Esophagus squamous epithelium (tissue), 5 donors: ENCODE data around the gene CNTNAP2. TPM values are rescaled to one million over a fixed set of nuclear protein-coding genes. Genes with fewer than 3 reads are reported as not detected.

ENCODE experiments used
- DNase-seq: peaks from one replicate; lab custom pipeline; 2025; lab: John Stamatoyannopoulos, UW
- H3K27ac ChIP-seq, 4 donors: fragments of 200-600 bp; sonication (generic); one replicate each; pipeline ENCODE4 v1.5.1; 2016 to 2019; ENCODE audit warnings: mild to moderate bottlenecking in 1 of 4
- H3K27me3 ChIP-seq, 4 donors: fragments of 200-600 bp; sonication (generic); 1 replicate in 3 of 4; 2 replicates in 1 of 4; pipeline versions ENCODE4 v1.5.1 to v1.6.0; 2017 to 2021; ENCODE audit warnings: antibody characterized with exemption in 1 of 4
- H3K36me3 ChIP-seq, 3 donors: fragments of 200-600 bp; sonication (generic); one replicate each; pipeline ENCODE4 v1.5.1; 2016 to 2019
- H3K4me1 ChIP-seq, 3 donors: fragments of 200-600 bp; sonication (generic); one replicate each; pipeline ENCODE4 v1.5.1; 2017 to 2019
- H3K4me3 ChIP-seq, 4 donors: fragments of 200-600 bp; sonication (generic); 1 replicate in 3 of 4; 2 replicates in 1 of 4; pipeline ENCODE4 v1.5.1; 2016 to 2019; ENCODE audit warnings: mild to moderate bottlenecking in 2 of 4, moderate library complexity in 1 of 4
- H3K9me3 ChIP-seq, 3 donors: fragments of 200-600 bp; sonication (generic); one replicate each; pipeline ENCODE4 v1.5.1; 2016 to 2019
- POLR2A ChIP-seq, 4 donors: fragments of 450-650 bp; IDR thresholded peaks; one replicate each; pipeline ENCODE4 v1.6.1; 2017; ENCODE audit warnings: antibody characterized with exemption in 4 of 4, mild to moderate bottlenecking in 4 of 4, moderate library complexity in 3 of 4
- WGBS, 2 donors: methylation state at CpG; one replicate each; pipeline ENCODE4 v1.1.5; 2018; 5-methylcytosine and 5-hydroxymethylcytosine counted together
- intact Hi-C: fragments of 100-400 bp; cut with DNase I; formaldehyde crosslinking; loops from one replicate; pipeline ENCODE4 v1.15.0; 2022
- total RNA-seq, 4 donors: library from RNA; depleted of rRNA; stranded (reverse); fragments of >200 nt; gene quantifications; one replicate each; pipeline ENCODE4 v1.1.0, GENCODE V29; 2016
- TF ChIP-seq, protein P1 (sequence below), 6 experiments: fragments of 450-650 bp in 4 of 6; fragments of 200-600 bp in 2 of 6; sonication (generic) in 2 of 6; IDR thresholded peaks; one replicate each; pipeline ENCODE4 v1.5.1; 2016 to 2019; ENCODE audit warnings: antibody characterized with exemption in 6 of 6, mild to moderate bottlenecking in 4 of 6, moderate library complexity in 4 of 6
- donor health status: DM: yes; HTN: yes; CAD: no.

The CNTNAP2 gene
- total RNA-seq, 4 donors from 2014 or later, result 0.95 to 2.3 (median 1.2) TPM

DNA sequence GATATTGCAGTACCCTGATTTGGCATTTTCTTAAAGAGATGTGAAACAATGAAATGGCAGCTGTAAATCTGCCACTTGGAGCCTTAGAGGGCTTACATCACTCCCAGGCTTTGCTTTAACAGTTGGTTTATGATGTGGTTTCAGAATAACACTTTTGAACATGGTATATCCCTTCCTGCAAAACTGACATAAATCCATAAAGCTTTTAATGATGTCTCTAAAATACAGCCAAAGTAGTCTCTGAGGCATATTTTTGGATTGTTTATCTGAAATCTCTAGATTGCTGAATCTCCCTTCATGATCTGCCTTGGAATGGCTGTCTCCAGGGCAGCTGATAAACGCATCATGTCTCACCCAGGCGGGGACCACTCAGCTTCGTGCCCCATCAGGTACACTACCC lies 2096.1 kb downstream of the CNTNAP2 start:
- no peaks in the 10 kb centered on the region for H3K9me3 ChIP-seq
- H3K27me3 ChIP-seq, result no peaks in the 10 kb centered on the region
- WGBS, 2 donors, result 75 to 85% methylated on average over 3 of the region's 3 CpGs
- peaks cover 0 to 12% (median 4%) of the 10 kb centered on the region in 3 donors for H3K4me1 ChIP-seq
- no peak for TF ChIP-seq POLR2A (IDR thresholded peaks at IDR 0.05)
- TF ChIP-seq, protein P1, sequence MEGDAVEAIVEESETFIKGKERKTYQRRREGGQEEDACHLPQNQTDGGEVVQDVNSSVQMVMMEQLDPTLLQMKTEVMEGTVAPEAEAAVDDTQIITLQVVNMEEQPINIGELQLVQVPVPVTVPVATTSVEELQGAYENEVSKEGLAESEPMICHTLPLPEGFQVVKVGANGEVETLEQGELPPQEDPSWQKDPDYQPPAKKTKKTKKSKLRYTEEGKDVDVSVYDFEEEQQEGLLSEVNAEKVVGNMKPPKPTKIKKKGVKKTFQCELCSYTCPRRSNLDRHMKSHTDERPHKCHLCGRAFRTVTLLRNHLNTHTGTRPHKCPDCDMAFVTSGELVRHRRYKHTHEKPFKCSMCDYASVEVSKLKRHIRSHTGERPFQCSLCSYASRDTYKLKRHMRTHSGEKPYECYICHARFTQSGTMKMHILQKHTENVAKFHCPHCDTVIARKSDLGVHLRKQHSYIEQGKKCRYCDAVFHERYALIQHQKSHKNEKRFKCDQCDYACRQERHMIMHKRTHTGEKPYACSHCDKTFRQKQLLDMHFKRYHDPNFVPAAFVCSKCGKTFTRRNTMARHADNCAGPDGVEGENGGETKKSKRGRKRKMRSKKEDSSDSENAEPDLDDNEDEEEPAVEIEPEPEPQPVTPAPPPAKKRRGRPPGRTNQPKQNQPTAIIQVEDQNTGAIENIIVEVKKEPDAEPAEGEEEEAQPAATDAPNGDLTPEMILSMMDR (IDR thresholded peaks at IDR 0.05), result no peak
- no peak for DNase-seq
- no peak overlapping the region for H3K4me3 ChIP-seq
- no peaks in the 10 kb centered on the region for H3K36me3 ChIP-seq
- intact Hi-C loops, result no loop called here
- H3K27ac ChIP-seq, result no peak overlapping the region

DNA sequence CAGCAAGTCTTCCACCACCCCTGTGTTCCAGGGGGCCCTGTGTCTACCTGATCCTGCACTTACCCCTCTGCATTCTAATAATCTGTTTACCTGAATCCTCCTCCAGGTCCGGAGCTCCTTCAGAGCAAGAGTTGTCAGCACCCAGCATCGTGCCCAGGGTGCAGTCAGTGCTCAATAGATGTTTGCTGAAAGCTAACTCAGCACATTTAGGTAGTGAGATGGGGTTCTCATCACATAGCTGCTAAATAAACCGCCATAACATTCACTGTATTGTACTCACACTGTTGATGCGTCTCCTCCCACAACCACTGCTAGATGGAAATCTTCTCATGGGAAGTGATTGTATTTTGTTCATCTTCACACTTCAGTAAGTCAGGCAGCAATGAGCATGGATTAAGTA lies 2097.5 kb downstream of the CNTNAP2 start:
- H3K27me3 ChIP-seq, result no peaks in the 10 kb centered on the region
- H3K36me3 ChIP-seq, result no peaks in the 10 kb centered on the region
- intact Hi-C loops, result no loop called here

DNA sequence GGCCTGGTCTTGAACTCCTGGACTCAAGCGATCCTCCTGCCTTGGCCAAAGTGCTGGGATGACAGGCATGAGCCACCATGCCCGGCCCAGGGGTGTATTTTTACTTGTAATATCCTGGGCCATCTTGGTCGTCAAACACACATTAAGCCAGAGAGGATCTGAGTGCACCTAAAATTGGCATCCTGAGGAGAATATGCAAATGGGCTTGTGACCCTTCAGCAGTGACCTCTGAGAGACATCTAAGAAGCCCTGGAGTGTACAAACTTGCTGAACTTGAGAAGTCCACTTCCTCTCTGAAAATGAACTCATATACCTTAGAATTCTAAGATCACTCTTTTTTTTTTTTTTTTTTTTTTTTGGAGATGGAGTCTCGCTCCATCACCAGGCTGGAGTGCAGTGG lies 2102.0 kb downstream of the CNTNAP2 start:
- Histone ChIP-seq H3K27ac (no peak overlapping the region), H3K36me3 (no peaks in the 10 kb centered on the region), H3K4me3 (no peak overlapping the region), H3K9me3 (no peaks in the 10 kb centered on the region), H3K27me3 (no peaks in the 10 kb centered on the region), H3K4me1 (no peaks in the 10 kb centered on the region)
- DNase-seq, result no peak
- TF ChIP-seq, protein P1 (IDR thresholded peaks at IDR 0.05), result no peak
- TF ChIP-seq POLR2A (IDR thresholded peaks at IDR 0.05), result no peak
- 83% methylated on average over 1 to 2 of the region's 4 CpGs for WGBS, 2 donors
- intact Hi-C loops, result no loop called here

More for the DNA sequence above, 2097.5 kb downstream of the CNTNAP2 start:
- TF ChIP-seq POLR2A (IDR thresholded peaks at IDR 0.05), result no peak
- TF ChIP-seq, protein P1 (IDR thresholded peaks at IDR 0.05), result no peak
- Histone ChIP-seq H3K4me1 (peaks cover 0 to 12% (median 4%) of the 10 kb centered on the region in 3 donors), H3K27ac (no peak overlapping the region), H3K9me3 (no peaks in the 10 kb centered on the region), H3K4me3 (no peak overlapping the region)
- 69 to 81% methylated on average over 3 to 4 of the region's 4 CpGs for WGBS, 2 donors
- no peak for DNase-seq

DNA sequence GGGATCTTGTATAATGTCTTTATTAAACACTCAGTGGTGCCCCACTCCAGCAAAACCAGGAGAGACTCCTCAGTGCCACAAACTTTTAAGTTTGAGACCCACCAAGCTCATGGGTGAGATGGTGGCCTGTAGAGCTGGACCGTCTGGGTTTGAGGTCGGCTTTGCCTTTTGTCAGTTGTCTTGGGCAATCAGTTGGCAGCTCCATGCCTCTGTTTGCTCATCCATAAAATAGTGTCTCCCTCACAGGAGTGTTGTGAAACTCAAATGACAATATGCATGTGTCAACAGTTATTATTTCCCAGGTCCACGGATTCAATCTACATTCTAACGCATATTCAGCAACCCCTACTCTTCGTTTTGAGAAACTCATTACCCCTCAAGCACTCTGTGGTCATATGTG lies 2106.1 kb downstream of the CNTNAP2 start:
- TF ChIP-seq, protein P1 (IDR thresholded peaks at IDR 0.05), result no peak
- no peak for TF ChIP-seq POLR2A (IDR thresholded peaks at IDR 0.05)
- no peak for DNase-seq
- no peaks in the 10 kb centered on the region for H3K4me1 ChIP-seq
- H3K27me3 ChIP-seq, result no peaks in the 10 kb centered on the region
- 50 to 53% methylated on average over 5 of the region's 5 CpGs for WGBS, 2 donors
- no peak overlapping the region for H3K27ac ChIP-seq
- no peak overlapping the region for H3K4me3 ChIP-seq
- no peaks in the 10 kb centered on the region for H3K9me3 ChIP-seq
- no peaks in the 10 kb centered on the region for H3K36me3 ChIP-seq
- intact Hi-C loops, result no loop called here

DNA sequence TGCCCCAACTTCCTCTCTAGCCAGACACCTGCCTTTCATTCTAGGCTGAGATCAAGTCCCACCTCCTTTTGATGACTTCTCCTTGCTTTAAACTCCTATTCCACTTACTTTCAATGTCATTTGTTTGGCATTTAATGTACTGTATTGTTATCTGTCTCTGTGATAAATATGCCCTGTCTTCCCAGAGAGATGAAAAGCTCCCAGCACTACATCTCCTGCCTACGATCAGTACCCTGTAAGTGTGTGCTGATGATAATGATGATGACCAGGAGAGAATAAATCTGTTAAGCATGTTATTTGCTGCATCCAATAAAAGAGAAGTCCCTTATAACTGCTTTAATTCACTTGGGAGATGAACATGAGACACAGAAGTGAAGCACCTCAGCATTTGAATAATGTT lies 2106.6 kb downstream of the CNTNAP2 start:
- TF ChIP-seq, protein P1 (IDR thresholded peaks at IDR 0.05), result no peak
- no peak for TF ChIP-seq POLR2A (IDR thresholded peaks at IDR 0.05)
- Histone ChIP-seq H3K36me3 (no peaks in the 10 kb centered on the region), H3K27me3 (no peaks in the 10 kb centered on the region), H3K4me3 (no peak overlapping the region), H3K27ac (no peak overlapping the region), H3K4me1 (no peaks in the 10 kb centered on the region), H3K9me3 (no peaks in the 10 kb centered on the region)
- DNase-seq, result no peak
- intact Hi-C loops, result no loop called here
- 67 to 100% methylated on average over 1 of the region's 1 CpG for WGBS, 2 donors
